22Rv1 (cell line): Measurements from ENCODE around the gene KLHL29.
"Not testable (repeated sequence)": the region's sequence is repeated elsewhere in the genome, so short reads cannot be mapped to it uniquely, and the experiment has no call there.

Source experiments
- H3K27ac ChIP-seq: fragments of 450-650 bp; 2 replicates; pipeline ENCODE4 v1.5.1; 2017
- CTCF ChIP-seq: fragments of 450-650 bp; IDR thresholded peaks from 2 replicates; pipeline ENCODE4 v1.5.1; 2017; ENCODE audit warnings: mild to moderate bottlenecking
- ZFX ChIP-seq: fragments of 450-650 bp; IDR thresholded peaks from 2 replicates; pipeline ENCODE4 v1.6.1; 2017; ENCODE audit warnings: antibody characterized with exemption, borderline replicate concordance

KLHL29 gene

GRCh38 chr2:23721454-23721826 lies 336.5 kb downstream of the KLHL29 start:
- no peak for TF ChIP-seq CTCF
- TF ChIP-seq ZFX: no peak
- no peak overlapping the region for H3K27ac ChIP-seq

- no peak for TF ChIP-seq CTCF
- TF ChIP-seq ZFX: no peak
- H3K27ac ChIP-seq: no peak overlapping the region
Measured at GRCh38 chr2:23722255-23722654, 337.3 kb downstream of the KLHL29 start.

GRCh38 chr2:23723029-23723428 lies 338.1 kb downstream of the KLHL29 start:
- H3K27ac ChIP-seq: not testable (repeated sequence)

- TF ChIP-seq ZFX: no peak
- no peak for TF ChIP-seq CTCF
- H3K27ac ChIP-seq: no peak overlapping the region
Measured at GRCh38 chr2:23734416-23734815, 349.4 kb downstream of the KLHL29 start.

GRCh38 chr2:23736783-23737182 lies 351.8 kb downstream of the KLHL29 start:
- not testable (repeated sequence) for H3K27ac ChIP-seq

GRCh38 chr2:23745068-23745725 lies 360.2 kb downstream of the KLHL29 start:
- H3K27ac ChIP-seq: 0 out of 2 replicates have a peak overlapping the region, but pooled peaks have one; percentile 10
- TF ChIP-seq ZFX (no peak), CTCF (no peak)

- 0 out of 2 replicates have a peak overlapping the region, but pooled peaks have one; percentile 10 for H3K27ac ChIP-seq
- TF ChIP-seq CTCF (no peak), ZFX (no peak)
Measured at GRCh38 chr2:23745726-23746105, 360.7 kb downstream of the KLHL29 start.

- no peak for TF ChIP-seq CTCF
- TF ChIP-seq ZFX: no peak
Measured at GRCh38 chr2:23746141-23746863, 361.3 kb downstream of the KLHL29 start.

More at GRCh38 chr2:23746141-23746863, 361.3 kb downstream of the KLHL29 start:
- 0 out of 2 replicates have a peak overlapping the region, but pooled peaks have one; percentile 10 for H3K27ac ChIP-seq
